GM23338 (cell line): Measurements from ENCODE around the gene FSIP1.

Source experiments
- CREB1 ChIP-seq: fragments of 250-450 bp; sonication (Bioruptor Pico); IDR thresholded peaks from 2 replicates; pipeline ENCODE4 v1.5.0; 2020; ENCODE audit warnings: low read depth, mild to moderate bottlenecking, moderate library complexity
- EZH2 ChIP-seq: fragments of 200-600 bp; sonication (generic); IDR thresholded peaks from one replicate; pipeline ENCODE4 v1.8.0; 2017; ENCODE audit warnings: antibody characterized with exemption, mild to moderate bottlenecking, low read depth; ENCODE audit not compliant: unreplicated experiment
- EZH2phosphoT487 ChIP-seq: fragments of 200-600 bp; sonication (generic); IDR thresholded peaks from one replicate; pipeline ENCODE4 v1.8.1; 2018; ENCODE audit warnings: antibody characterized with exemption; ENCODE audit not compliant: unreplicated experiment
- JUNB ChIP-seq: IDR thresholded peaks from one replicate; pipeline ENCODE4 v1.6.1; 2016; ENCODE audit warnings: antibody characterized with exemption; ENCODE audit not compliant: unreplicated experiment
- NANOG ChIP-seq: IDR thresholded peaks from 2 replicates; pipeline ENCODE4 v1.6.1; 2016; ENCODE audit warnings: antibody characterized with exemption, borderline replicate concordance
- POLR2AphosphoS5 ChIP-seq: IDR thresholded peaks from 2 replicates; pipeline ENCODE4 v1.6.1; 2016; ENCODE audit warnings: antibody characterized with exemption, low read depth
- ZNF331 ChIP-seq: fragments of 250-450 bp; sonication (Bioruptor Pico); IDR thresholded peaks from 2 replicates; pipeline ENCODE4 v1.5.0; 2020; ENCODE audit warnings: low read depth, mild to moderate bottlenecking, moderate library complexity
- TF ChIP-seq, protein P1 (sequence below), 2 experiments: fragments of 200-600 bp in 1 of 2; sonication (generic) in 1 of 2; conservative IDR thresholded peaks; 2 replicates each; pipeline versions ENCODE4 v1.5.1 to v1.6.1; 2016 to 2017; ENCODE audit warnings: antibody characterized with exemption in 2 of 2, low read depth in 2 of 2, mild to moderate bottlenecking in 2 of 2, moderate library complexity in 1 of 2
- TF ChIP-seq, protein P2 (sequence below): IDR thresholded peaks from one replicate; pipeline ENCODE4 v1.6.1; 2018; ENCODE audit warnings: antibody characterized with exemption; ENCODE audit not compliant: unreplicated experiment

DNA sequence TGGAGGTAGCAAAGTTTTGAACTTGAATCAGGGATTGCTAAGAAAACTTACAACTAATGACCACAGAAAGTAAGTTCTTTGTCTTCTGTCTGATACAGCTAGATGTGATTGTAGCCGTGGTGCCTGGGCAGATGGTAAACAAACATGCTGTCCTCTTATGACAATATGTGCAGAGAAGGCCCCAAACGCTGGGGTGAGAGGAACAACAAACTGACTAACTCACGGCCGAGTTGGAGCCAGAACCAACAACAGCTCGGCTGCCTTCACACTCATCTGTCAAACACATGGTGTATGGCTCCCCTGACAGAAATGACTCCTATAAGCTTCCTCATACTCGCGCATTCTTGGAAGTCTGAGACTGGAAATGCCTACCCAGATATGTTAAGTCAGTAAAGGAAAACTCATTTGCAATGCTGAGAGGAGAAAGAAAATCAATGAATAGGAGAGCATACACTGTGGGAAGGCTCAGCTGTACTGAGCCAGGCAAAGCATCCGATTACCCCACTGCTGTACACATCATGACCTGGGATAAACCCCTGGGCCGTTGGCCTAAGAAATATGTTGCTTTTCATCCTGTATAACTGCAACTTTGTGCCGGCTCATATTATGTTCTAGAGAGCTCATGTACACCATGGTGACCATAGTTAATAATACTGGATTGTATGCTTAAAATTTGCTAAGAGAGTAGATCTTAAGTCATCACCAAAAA is 196.1 kb downstream of the FSIP1 start:
- TF ChIP-seq, protein P1, sequence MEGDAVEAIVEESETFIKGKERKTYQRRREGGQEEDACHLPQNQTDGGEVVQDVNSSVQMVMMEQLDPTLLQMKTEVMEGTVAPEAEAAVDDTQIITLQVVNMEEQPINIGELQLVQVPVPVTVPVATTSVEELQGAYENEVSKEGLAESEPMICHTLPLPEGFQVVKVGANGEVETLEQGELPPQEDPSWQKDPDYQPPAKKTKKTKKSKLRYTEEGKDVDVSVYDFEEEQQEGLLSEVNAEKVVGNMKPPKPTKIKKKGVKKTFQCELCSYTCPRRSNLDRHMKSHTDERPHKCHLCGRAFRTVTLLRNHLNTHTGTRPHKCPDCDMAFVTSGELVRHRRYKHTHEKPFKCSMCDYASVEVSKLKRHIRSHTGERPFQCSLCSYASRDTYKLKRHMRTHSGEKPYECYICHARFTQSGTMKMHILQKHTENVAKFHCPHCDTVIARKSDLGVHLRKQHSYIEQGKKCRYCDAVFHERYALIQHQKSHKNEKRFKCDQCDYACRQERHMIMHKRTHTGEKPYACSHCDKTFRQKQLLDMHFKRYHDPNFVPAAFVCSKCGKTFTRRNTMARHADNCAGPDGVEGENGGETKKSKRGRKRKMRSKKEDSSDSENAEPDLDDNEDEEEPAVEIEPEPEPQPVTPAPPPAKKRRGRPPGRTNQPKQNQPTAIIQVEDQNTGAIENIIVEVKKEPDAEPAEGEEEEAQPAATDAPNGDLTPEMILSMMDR (conservative IDR thresholded peaks at IDR 0.05; ENCODE audit: low read depth in 2 of 2) = no peak
- no peak for TF ChIP-seq EZH2
- no peak for TF ChIP-seq POLR2AphosphoS5
- TF ChIP-seq JUNB = no peak
- no peak for TF ChIP-seq NANOG
- TF ChIP-seq, protein P2, sequence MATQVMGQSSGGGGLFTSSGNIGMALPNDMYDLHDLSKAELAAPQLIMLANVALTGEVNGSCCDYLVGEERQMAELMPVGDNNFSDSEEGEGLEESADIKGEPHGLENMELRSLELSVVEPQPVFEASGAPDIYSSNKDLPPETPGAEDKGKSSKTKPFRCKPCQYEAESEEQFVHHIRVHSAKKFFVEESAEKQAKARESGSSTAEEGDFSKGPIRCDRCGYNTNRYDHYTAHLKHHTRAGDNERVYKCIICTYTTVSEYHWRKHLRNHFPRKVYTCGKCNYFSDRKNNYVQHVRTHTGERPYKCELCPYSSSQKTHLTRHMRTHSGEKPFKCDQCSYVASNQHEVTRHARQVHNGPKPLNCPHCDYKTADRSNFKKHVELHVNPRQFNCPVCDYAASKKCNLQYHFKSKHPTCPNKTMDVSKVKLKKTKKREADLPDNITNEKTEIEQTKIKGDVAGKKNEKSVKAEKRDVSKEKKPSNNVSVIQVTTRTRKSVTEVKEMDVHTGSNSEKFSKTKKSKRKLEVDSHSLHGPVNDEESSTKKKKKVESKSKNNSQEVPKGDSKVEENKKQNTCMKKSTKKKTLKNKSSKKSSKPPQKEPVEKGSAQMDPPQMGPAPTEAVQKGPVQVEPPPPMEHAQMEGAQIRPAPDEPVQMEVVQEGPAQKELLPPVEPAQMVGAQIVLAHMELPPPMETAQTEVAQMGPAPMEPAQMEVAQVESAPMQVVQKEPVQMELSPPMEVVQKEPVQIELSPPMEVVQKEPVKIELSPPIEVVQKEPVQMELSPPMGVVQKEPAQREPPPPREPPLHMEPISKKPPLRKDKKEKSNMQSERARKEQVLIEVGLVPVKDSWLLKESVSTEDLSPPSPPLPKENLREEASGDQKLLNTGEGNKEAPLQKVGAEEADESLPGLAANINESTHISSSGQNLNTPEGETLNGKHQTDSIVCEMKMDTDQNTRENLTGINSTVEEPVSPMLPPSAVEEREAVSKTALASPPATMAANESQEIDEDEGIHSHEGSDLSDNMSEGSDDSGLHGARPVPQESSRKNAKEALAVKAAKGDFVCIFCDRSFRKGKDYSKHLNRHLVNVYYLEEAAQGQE = no peak
- no peak for TF ChIP-seq EZH2phosphoT487
- TF ChIP-seq CREB1 (CRISPR knock-in tag) = no peak
- no peak for TF ChIP-seq ZNF331
